SK-N-SH treated with all-trans-retinoic acid at 6 μM for 48 hours (cell line): ENCODE data around the gene TBC1D2.

Experiments
- ATAC-seq: fragments of 200-7000 bp; cut with Tn5 transposase; 3 replicates; pipeline ENCODE4 v1.9.1; 2020; ENCODE audit warnings: mild to moderate bottlenecking, moderate library complexity
- BACH2 ChIP-seq: fragments of 250-450 bp; sonication (Bioruptor Pico); IDR thresholded peaks from 2 replicates; pipeline ENCODE4 v1.9.0; 2021; ENCODE audit warnings: mild to moderate bottlenecking, borderline replicate concordance
- CSRNP3 ChIP-seq: fragments of 250-450 bp; sonication (Bioruptor Pico); IDR thresholded peaks from 2 replicates; pipeline ENCODE4 v1.5.1; 2021; ENCODE audit warnings: mild to moderate bottlenecking, moderate library complexity
- ESRRG ChIP-seq: fragments of 250-450 bp; sonication (Bioruptor Pico); IDR thresholded peaks from 2 replicates; pipeline ENCODE4 v1.6.1; 2021; ENCODE audit warnings: mild to moderate bottlenecking
- OSR1 ChIP-seq: fragments of 250-450 bp; sonication (Bioruptor Pico); IDR thresholded peaks from 2 replicates; pipeline ENCODE4 v1.8.0; 2022; ENCODE audit warnings: moderate library complexity, mild to moderate bottlenecking, inconsistent platforms
- POU6F1 ChIP-seq: fragments of 250-450 bp; sonication (Bioruptor Pico); IDR thresholded peaks from 2 replicates; pipeline ENCODE4 v1.8.0; 2021; ENCODE audit warnings: low read depth, mild to moderate bottlenecking, moderate library complexity, borderline replicate concordance
- RARB ChIP-seq: fragments of 250-450 bp; sonication (Bioruptor Pico); IDR thresholded peaks from 2 replicates; pipeline ENCODE4 v1.8.0; 2021; ENCODE audit warnings: mild to moderate bottlenecking, moderate library complexity
- SNAI2 ChIP-seq: fragments of 250-450 bp; sonication (Bioruptor Pico); IDR thresholded peaks from 2 replicates; pipeline ENCODE4 v1.5.0; 2020; ENCODE audit warnings: mild to moderate bottlenecking, moderate library complexity
- TCF4 ChIP-seq: fragments of 250-450 bp; sonication (Bioruptor Pico); IDR thresholded peaks from 2 replicates; pipeline ENCODE4 v1.8.0; 2021; ENCODE audit warnings: mild to moderate bottlenecking, moderate library complexity, borderline replicate concordance
- TOX ChIP-seq: fragments of 250-450 bp; sonication (Bioruptor Pico); IDR thresholded peaks from 2 replicates; pipeline ENCODE4 v1.8.0; 2021; ENCODE audit warnings: mild to moderate bottlenecking, moderate library complexity, borderline replicate concordance
- TSHZ2 ChIP-seq: fragments of 250-450 bp; sonication (Bioruptor Pico); IDR thresholded peaks from 2 replicates; pipeline ENCODE4 v1.5.0; 2020; ENCODE audit warnings: mild to moderate bottlenecking, moderate library complexity
- ZC3H10 ChIP-seq: fragments of 250-450 bp; sonication (Bioruptor Pico); IDR thresholded peaks from 2 replicates; pipeline ENCODE4 v1.5.1; 2021; ENCODE audit warnings: mild to moderate bottlenecking, moderate library complexity
- ZFP3 ChIP-seq: fragments of 250-450 bp; sonication (Bioruptor Pico); IDR thresholded peaks from 2 replicates; pipeline ENCODE4 v1.5.0; 2020; ENCODE audit warnings: mild to moderate bottlenecking, moderate library complexity
- ZNF565 ChIP-seq: fragments of 450-650 bp; formaldehyde crosslinking; conservative IDR thresholded peaks from 2 replicates; pipeline ENCODE4 v1.5.0; 2020; ENCODE audit warnings: low read depth, mild to moderate bottlenecking, moderate library complexity
- ZNF8 ChIP-seq: fragments of 450-650 bp; formaldehyde crosslinking; IDR thresholded peaks from 2 replicates; pipeline ENCODE4 v1.5.0; 2020; ENCODE audit warnings: mild to moderate bottlenecking, moderate library complexity

The TBC1D2 gene

GRCh38 chr9:98218562-98219363 is 36.7 kb downstream of the TBC1D2 start:
- no peak for ATAC-seq
- TF ChIP-seq SNAI2 (CRISPR knock-in tag) (no peak), ZC3H10 (CRISPR knock-in tag) (no peak), OSR1 (CRISPR knock-in tag) (no peak), POU6F1 (CRISPR knock-in tag) (no peak), BACH2 (CRISPR knock-in tag) (no peak), RARB (CRISPR knock-in tag) (no peak), ESRRG (CRISPR knock-in tag) (no peak)

GRCh38 chr9:98217255-98217654 is 38.2 kb downstream of the TBC1D2 start:
- TF ChIP-seq BACH2 (CRISPR knock-in tag) (no peak), ZNF8 (CRISPR knock-in tag) (no peak), ZC3H10 (CRISPR knock-in tag) (no peak), OSR1 (CRISPR knock-in tag) (no peak), TCF4 (CRISPR knock-in tag) (no peak)
- TF ChIP-seq, all 23 proteins: peak for 0
- no peak for ATAC-seq

GRCh38 chr9:98216391-98216790 is 39.1 kb downstream of the TBC1D2 start:
- ATAC-seq: no peak

More at GRCh38 chr9:98216391-98216790, 39.1 kb downstream of the TBC1D2 start:
- TF ChIP-seq ZFP3 (CRISPR knock-in tag): no peak
- TF ChIP-seq TSHZ2 (CRISPR knock-in tag): no peak
- TF ChIP-seq POU6F1 (CRISPR knock-in tag): no peak
- TF ChIP-seq TOX (CRISPR knock-in tag): no peak
- TF ChIP-seq RARB (CRISPR knock-in tag): no peak
- no peak for TF ChIP-seq CSRNP3
- TF ChIP-seq ZNF565 (CRISPR knock-in tag): no peak
